NCI-H2196 treated with DMSO at 0.1 percent for 48 hours (cell line): ENCODE measurements around the gene ZNF426.

ENCODE experiments used
- DNase-seq: peaks from one replicate; lab custom pipeline; 2025; ENCODE audit not compliant: unreplicated experiment; lab: John Stamatoyannopoulos, UW

ZNF426 gene

GRCh38 chr19:9498183-9498902 is 40.1 kb downstream of the ZNF426 start, which contains the start of gene ZNF560:
ZNF560 (minus strand) TSS chr19:9498616; CDS start chr19:9475313, 23,303 bp downstream.
- no peak for DNase-seq

GRCh38 chr19:9494096-9494495 is 44.3 kb downstream of the ZNF426 start:
- no peak for DNase-seq

- DNase-seq = no peak
Observed at GRCh38 chr19:9487016-9487415, 51.4 kb downstream of the ZNF426 start.

GRCh38 chr19:9485140-9485539 is 53.3 kb downstream of the ZNF426 start:
- DNase-seq = no peak

- no peak for DNase-seq
Observed at GRCh38 chr19:9474975-9475374, 63.5 kb downstream of the ZNF426 start.
